LoVo (cell line): Measurements from ENCODE around the gene TTLL12.
A peak's percentile ranks its signal among the peaks of the same experiment; 100 is the strongest.
"Not testable (repeated sequence)": the region's sequence is repeated elsewhere in the genome, so short reads cannot be mapped to it uniquely, and the experiment has no call there.

ENCODE experiments used
- DNase-seq: peaks from one replicate; pipeline ENCODE4 v3.0.0-alpha.2; 2016; ENCODE audit warnings: low spot score

TTLL12 gene

DNA sequence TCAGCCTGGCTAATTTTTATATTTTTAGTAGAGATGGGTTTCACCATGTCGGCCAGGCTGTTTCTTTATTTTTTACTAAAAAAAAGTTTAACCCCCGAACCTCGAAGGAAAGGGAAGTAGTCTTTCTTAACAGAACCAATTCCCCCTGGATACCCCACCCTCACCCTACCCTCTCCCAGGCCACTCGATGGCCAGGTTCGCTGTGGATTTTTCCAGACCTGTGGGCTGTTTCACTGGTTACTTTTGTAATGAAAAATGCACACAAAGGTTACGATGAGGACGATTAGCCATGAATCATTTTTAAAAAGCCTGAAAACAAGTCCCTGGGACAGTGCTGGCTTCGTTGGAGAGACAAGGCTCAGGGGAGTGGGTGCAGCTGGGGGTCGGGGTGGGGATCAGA, 33.0 kb downstream of the TTLL12 start:
- DNase-seq, result no peak

GRCh38 chr22:43152357-43153071, 34.4 kb downstream of the TTLL12 start:
- DNase-seq, result peak; percentile 69

GRCh38 chr22:43152003-43152356, 35.0 kb downstream of the TTLL12 start:
- DNase-seq, result no peak

- peak; percentile 69 for DNase-seq
Observed at GRCh38 chr22:43151251-43152002, 35.5 kb downstream of the TTLL12 start, which contains the start of gene TSPO. Gene TSPO (plus strand): TSS chr22:43151559. CDS start chr22:43159239, 7,680 bp downstream.

- no peak for DNase-seq
Observed at GRCh38 chr22:43150731-43151206, 36.2 kb downstream of the TTLL12 start.

GRCh38 chr22:43148581-43148980, 38.4 kb downstream of the TTLL12 start:
- DNase-seq, result no peak

DNA sequence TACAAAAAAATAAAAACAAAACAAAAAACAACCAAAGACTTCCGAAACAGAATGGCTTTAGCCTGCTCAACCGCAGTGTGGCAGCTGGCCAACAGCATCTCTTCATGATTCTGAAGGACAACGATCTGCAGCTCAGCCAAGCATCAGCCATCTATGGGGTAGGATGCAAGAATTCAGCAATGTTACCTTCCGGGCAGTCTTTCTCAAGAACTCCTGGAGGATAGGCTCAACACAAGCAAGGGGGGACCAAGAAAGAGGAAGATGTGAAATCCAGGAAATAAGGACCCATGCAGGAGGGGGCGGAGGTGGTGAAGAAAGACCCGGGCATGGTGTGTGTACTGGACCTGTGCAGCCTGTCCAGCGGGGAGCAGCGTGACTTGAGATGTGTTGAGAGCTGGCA, 39.1 kb downstream of the TTLL12 start:
- no peak for DNase-seq

DNA sequence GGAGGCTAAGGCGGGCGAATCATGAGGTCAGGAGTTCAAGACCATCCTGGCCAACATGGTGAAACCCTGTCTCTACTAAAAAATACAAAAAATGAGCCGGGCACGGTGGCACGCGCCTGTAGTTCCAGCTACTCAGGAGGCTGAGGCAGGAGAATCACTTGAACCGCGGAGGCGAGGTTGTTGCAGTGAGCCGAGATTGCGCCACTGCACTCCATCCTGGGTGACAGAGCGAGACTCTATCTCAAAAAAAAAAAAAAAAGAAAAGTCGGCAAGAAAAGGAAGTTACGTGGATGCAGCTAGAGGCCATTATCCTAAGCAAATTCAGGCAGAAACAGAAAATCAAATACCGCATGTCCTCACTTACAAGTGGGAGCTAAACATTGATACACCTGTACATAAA, 40.6 kb downstream of the TTLL12 start:
- not testable (repeated sequence) for DNase-seq

- DNase-seq, result not testable (repeated sequence)
Observed at GRCh38 chr22:43145371-43145770, 41.6 kb downstream of the TTLL12 start.

DNA sequence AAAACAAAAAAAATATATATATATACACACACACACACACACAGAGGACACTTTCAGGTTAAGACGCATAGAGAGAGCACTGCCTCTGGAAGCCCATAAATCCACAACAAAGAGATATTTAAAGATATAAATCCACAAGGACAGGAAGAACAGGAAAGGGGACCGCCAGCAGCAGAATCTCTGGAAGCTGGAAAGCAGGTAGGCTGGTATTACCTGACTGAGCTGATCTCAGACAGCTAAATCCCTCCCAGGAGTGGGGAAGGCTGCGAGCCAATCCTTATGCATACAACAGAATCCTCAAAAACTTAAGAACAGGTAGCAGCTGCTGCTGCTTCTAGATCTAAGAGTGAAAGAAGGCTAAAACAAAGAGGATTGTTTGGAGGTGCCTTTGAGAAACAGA, 42.0 kb downstream of the TTLL12 start:
- no peak for DNase-seq

DNA sequence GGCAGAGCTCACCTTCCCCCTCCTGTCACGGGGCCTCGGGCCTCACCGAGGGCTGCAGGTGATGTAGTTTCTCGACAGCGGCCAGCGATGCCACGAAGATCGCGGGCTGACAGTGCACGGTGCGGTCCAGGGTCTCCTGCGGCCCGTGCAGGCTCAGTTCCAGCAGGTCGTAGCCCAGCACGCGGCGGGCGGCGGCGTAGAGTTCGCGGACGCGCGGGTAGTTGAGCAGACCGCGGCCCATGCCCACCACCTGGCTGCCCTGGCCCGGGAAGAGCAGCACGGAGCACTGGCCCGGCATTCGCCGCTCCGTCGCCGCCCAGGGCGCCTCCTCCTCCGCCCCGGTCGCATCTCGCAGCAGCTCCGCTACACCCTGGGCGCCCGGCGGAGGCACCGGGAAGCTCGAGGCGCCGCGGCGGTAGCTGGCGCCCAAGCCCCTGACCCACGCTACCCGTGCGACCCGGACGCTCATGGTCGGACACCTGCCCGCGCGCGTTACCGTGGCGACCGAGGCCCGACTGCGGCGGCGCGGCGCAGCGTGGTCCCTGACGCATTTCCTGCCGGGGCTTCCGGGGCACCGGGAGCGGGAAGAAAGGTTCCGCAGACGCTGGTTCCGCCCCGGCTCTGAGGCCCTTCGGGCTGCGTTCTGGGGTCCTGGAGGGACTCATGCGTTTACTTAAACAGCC, 43.9 kb downstream of the TTLL12 start, which contains the start of gene MCAT:
TSS of gene MCAT (minus strand) at position 519 of the 683 bp plus-strand sequence. CDS start at position 469, 50 bp downstream.
- peak; percentile 86 for DNase-seq

DNA sequence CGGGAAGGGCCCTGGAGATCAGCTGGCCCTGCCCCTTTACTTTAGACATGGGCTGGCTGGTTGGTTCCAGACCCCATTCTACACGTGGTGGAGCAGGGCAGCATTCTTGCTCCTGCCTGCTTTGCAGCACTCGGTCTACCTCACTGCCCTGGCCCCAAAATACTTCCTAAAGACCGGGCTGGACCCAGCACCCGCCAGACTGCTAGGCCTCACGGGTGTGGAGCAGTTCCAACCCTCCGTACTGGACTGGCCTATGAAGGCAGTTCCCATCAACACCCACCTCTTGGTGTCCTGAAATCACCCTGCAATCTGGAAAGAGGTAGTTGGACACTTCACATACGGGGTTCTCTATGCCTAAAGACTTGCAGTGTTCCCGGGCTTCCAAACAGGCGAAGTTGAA, 50.1 kb downstream of the TTLL12 start:
- DNase-seq, result no peak

DNA sequence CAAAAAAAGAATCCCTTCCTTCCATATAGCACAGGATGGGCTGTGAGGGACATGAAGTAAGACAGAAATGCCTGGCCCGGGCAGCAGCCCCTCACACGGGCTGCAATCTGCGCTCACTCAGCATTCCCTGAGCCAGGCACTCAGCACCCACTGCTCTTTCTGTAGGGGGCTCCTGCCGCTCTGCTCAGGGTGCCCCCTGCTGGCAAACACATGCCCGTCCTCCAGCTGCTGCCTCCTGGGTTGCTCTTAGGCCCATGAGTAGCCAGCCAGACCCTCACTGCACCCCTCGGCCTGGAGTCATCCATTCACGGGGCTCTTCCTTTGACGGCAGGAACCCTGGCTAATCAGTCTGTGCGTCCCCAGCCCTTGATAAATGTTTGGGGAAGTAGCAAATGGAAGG, 50.7 kb downstream of the TTLL12 start:
- no peak for DNase-seq

DNA sequence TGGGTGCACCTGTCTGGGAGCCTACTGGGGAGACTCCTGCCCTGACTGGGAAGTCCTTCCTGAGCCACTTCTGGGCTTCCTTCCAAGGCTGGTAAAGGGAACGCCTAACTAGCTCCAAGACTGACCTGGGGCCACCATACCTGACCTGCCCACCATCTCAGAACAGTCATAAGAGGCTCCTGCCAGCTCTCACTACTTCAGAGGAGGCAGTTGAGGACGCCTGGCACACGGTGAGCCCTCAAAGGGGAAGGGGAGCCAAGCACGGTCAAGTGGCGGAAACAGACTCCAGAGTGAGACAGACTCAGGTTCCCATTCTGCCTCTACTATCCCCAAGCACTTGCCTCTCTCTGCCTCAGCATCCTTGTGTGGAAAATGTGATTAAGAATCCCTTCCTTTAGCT, 51.4 kb downstream of the TTLL12 start:
- DNase-seq, result no peak

DNA sequence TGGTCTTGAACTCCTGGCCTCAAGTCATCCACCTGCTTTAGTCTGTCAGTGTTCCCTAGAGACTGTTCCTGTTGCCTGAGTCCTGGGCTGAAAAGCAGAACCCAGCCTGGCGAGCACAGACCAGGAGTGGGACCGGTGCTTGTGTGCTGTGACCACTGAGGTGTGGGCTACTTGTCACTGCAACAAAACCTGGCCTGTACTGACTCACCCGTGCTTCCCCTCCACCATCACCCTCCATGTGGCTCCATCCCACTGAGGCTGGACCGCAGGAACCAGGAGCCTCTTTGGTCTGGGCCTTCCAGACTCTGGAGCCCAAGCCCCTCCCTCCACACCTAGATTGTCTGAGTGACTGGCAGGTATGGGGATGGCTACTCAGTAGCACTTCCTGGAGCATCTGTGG, 52.4 kb downstream of the TTLL12 start:
- DNase-seq, result no peak

GRCh38 chr22:43133401-43133800, 53.5 kb downstream of the TTLL12 start:
- DNase-seq, result no peak

- no peak for DNase-seq
Observed at GRCh38 chr22:43131773-43132501, 55.0 kb downstream of the TTLL12 start.

GRCh38 chr22:43129426-43130425, 57.2 kb downstream of the TTLL12 start:
- no peak for DNase-seq

- DNase-seq, result no peak
Observed at GRCh38 chr22:43128928-43129424, 58.0 kb downstream of the TTLL12 start.

- no peak for DNase-seq
Observed at GRCh38 chr22:43128116-43128515, 58.8 kb downstream of the TTLL12 start.
